ENCODE measurements around the gene UBE2E1.

DNA sequence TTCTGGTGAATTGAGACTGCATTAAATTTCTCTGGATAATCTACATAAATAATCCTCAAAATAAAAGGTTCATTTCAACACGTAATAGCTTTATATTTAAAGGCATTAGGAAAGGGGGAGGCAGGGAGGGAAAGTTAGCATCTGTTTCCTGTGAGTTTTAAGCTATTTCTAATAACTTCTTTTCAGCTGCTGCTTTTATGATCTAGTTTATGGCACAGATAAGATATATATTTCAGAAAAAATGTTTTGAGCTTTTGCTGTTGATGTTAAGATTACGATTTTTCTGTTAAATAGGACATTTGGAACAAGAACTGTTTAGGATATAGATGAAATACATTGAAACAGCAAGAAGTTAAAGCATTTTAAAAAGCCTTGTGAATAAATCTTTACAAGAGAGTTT is 30.0 kb downstream of the UBE2E1 start:
- TF ChIP-seq, protein P1, sequence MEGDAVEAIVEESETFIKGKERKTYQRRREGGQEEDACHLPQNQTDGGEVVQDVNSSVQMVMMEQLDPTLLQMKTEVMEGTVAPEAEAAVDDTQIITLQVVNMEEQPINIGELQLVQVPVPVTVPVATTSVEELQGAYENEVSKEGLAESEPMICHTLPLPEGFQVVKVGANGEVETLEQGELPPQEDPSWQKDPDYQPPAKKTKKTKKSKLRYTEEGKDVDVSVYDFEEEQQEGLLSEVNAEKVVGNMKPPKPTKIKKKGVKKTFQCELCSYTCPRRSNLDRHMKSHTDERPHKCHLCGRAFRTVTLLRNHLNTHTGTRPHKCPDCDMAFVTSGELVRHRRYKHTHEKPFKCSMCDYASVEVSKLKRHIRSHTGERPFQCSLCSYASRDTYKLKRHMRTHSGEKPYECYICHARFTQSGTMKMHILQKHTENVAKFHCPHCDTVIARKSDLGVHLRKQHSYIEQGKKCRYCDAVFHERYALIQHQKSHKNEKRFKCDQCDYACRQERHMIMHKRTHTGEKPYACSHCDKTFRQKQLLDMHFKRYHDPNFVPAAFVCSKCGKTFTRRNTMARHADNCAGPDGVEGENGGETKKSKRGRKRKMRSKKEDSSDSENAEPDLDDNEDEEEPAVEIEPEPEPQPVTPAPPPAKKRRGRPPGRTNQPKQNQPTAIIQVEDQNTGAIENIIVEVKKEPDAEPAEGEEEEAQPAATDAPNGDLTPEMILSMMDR (IDR thresholded peaks at IDR 0.05; ENCODE audit: low read depth, low read length): no peak
- no peak for TF ChIP-seq POLR2A (IDR thresholded peaks at IDR 0.05; ENCODE audit: extremely low read depth, insufficient read length)

Data from NB4 (cell line).